ENCODE results near the gene CRTAC1.

DNA sequence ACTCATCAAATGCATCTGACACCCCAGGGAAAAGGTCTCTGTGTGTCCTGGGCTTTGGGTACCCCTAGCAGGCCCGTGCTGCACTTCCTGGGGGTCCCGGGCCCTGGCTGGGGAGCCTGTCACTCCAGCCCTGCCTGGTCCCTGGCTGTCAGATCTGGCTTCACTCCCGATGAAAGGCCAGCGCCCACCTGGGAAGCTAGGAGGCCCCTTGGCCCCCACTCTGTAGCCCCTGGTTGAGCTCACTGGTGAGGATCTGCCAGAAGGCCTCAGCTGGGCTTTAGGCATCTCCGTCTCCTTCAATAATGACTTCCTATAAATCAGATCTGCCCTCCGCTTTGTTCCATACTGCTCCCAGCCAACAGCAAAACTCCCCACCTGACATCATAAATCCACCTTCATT, 116.8 kb downstream of the CRTAC1 start:
- no peak for TF ChIP-seq POLR2A (IDR thresholded peaks at IDR 0.05)
- no peak for TF ChIP-seq POLR2AphosphoS5 (IDR thresholded peaks at IDR 0.05)
- TF ChIP-seq, protein P1, sequence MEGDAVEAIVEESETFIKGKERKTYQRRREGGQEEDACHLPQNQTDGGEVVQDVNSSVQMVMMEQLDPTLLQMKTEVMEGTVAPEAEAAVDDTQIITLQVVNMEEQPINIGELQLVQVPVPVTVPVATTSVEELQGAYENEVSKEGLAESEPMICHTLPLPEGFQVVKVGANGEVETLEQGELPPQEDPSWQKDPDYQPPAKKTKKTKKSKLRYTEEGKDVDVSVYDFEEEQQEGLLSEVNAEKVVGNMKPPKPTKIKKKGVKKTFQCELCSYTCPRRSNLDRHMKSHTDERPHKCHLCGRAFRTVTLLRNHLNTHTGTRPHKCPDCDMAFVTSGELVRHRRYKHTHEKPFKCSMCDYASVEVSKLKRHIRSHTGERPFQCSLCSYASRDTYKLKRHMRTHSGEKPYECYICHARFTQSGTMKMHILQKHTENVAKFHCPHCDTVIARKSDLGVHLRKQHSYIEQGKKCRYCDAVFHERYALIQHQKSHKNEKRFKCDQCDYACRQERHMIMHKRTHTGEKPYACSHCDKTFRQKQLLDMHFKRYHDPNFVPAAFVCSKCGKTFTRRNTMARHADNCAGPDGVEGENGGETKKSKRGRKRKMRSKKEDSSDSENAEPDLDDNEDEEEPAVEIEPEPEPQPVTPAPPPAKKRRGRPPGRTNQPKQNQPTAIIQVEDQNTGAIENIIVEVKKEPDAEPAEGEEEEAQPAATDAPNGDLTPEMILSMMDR (IDR thresholded peaks at IDR 0.05) = no peak
